HUES64 (cell line): ENCODE data around the gene DEFB114.
A peak's percentile ranks its signal among the peaks of the same experiment; 100 is the strongest.

Experiments used
- H3K27ac ChIP-seq: 2 replicates; pipeline ENCODE4 v1.7.0; 2013; ENCODE audit warnings: low read depth, low read length, inconsistent platforms
- H3K27me3 ChIP-seq: 2 replicates; pipeline ENCODE4 v1.6.1; 2013; ENCODE audit warnings: mild to moderate bottlenecking, low read length; ENCODE audit not compliant: insufficient read depth
- H3K36me3 ChIP-seq: 2 replicates; pipeline ENCODE4 v1.6.1; 2013; ENCODE audit warnings: mild to moderate bottlenecking, low read length; ENCODE audit not compliant: insufficient read depth
- H3K4me1 ChIP-seq: 2 replicates; pipeline ENCODE4 v1.6.1; 2013; ENCODE audit warnings: mild to moderate bottlenecking, low read length, moderate library complexity; ENCODE audit not compliant: insufficient read depth
- H3K4me3 ChIP-seq: 2 replicates; pipeline ENCODE4 v1.5.1; 2013; ENCODE audit warnings: mild to moderate bottlenecking, low read length, moderate library complexity
- H3K9ac ChIP-seq: 2 replicates; pipeline ENCODE4 v1.6.1; 2013; ENCODE audit warnings: mild to moderate bottlenecking, low read depth, low read length
- H3K9me3 ChIP-seq: 2 replicates; pipeline ENCODE4 v1.6.1; 2013; ENCODE audit warnings: low read depth, low read length; ENCODE audit not compliant: insufficient read depth
- WGBS: fragments of 150-250, 120-280 bp; methylation state at CpG from one replicate; pipeline ENCODE4 v1.1.7; 2013; ENCODE audit warnings: missing lambda C conversion rate; 5-methylcytosine and 5-hydroxymethylcytosine counted together

Gene DEFB114

DNA sequence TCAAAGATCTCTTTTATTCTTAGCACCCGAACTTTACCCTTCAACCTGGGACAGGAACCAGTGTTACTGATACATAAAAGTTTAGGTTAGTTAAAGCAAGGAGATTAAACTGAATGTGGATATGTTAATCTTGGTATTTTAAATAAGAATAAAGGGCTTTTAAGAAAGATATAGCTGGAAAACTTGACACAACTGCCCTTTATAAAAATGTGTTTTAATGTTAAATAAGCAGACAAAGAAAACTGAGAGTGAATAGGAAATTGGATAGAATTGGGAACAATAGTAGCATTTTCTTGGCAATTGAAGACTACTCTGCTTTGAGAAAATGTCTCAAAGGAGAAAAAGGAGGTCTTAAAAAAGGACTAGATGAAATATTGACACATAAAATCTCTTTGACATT is 51.8 kb downstream of the DEFB114 start:
- WGBS, result 33% methylated on average over 1 of the region's 1 CpG
- Histone ChIP-seq H3K36me3 (no peaks in the 10 kb centered on the region), H3K4me1 (peaks cover 71% of the 10 kb centered on the region)

GRCh38 chr6:49911252-49911651 is 52.7 kb downstream of the DEFB114 start:
- H3K36me3 ChIP-seq, result no peaks in the 10 kb centered on the region
- no peaks in the 10 kb centered on the region for H3K9me3 ChIP-seq
- peak overlapping the region; percentile 84; the same call in 1 of the 2 replicates for H3K27ac ChIP-seq
- no peaks in the 10 kb centered on the region for H3K27me3 ChIP-seq
- H3K9ac ChIP-seq, result peak overlapping the region; percentile 3; the same call in 1 of the 2 replicates
- WGBS, result 56% methylated on average over 2 of the region's 2 CpGs
- peaks cover 71% of the 10 kb centered on the region for H3K4me1 ChIP-seq
- H3K4me3 ChIP-seq, result no peak overlapping the region

More for the DNA sequence above, 51.8 kb downstream of the DEFB114 start:
- Histone ChIP-seq H3K27me3 (no peaks in the 10 kb centered on the region), H3K9ac (peak overlapping the region; percentile 33; the same call in 1 of the 2 replicates), H3K9me3 (no peaks in the 10 kb centered on the region), H3K4me3 (peak overlapping the region; percentile 28), H3K27ac (peak overlapping the region; percentile 84; the same call in 1 of the 2 replicates)
